IMR-90 (cell line): ENCODE data around the gene TMC1. TPM values are rescaled to one million over a fixed set of nuclear protein-coding genes. Genes with fewer than 3 reads are reported as not detected.

Source experiments
- ATAC-seq: fragments of 200-7000 bp; cut with Tn5 transposase; 2 replicates; pipeline ENCODE4 v1.9.1; 2020; ENCODE audit warnings: low read depth, mild to moderate bottlenecking, moderate library complexity
- BruUV-seq: library from RNA; stranded (reverse); fragments of 400-500 nt; replicated peaks from 2 replicates; lab custom pipeline; 2021; lab: Mats Ljungman, UMichigan
- CTCF ChIA-PET: fragments of 300-600 bp; formaldehyde crosslinking; extraction: SDS; loops from one replicate; lab custom pipeline; 2021; ENCODE audit warnings: antibody characterized with exemption; lab: Yijun Ruan, JAX
- POLR2A ChIA-PET: fragments of 300-600 bp; sonication (Branson Sonifier 250); formaldehyde crosslinking; loops from one replicate; lab custom pipeline; 2022; ENCODE audit warnings: antibody characterized with exemption; ENCODE audit not compliant: unreplicated experiment; lab: Charles Lee
- DNase-seq: peaks from one replicate; pipeline ENCODE4 v3.0.0; 2013
- H2AFZ ChIP-seq: replicated peaks from 2 replicates; pipeline ENCODE3; 2013; ENCODE audit warnings: low read length, mild to moderate bottlenecking; ENCODE audit not compliant: poor library complexity
- H2AK5ac ChIP-seq: 2 replicates; pipeline ENCODE4 v1.6.1; 2013; ENCODE audit warnings: low read depth, low read length, inconsistent platforms
- H2AK9ac ChIP-seq: replicated peaks from 2 replicates; pipeline ENCODE3; 2013; ENCODE audit warnings: mild to moderate bottlenecking, low read depth, low read length, moderate library complexity; ENCODE audit not compliant: poor library complexity
- H2BK120ac ChIP-seq: 2 replicates; pipeline ENCODE4 v1.6.1; 2013; ENCODE audit warnings: low read depth, low read length, inconsistent platforms
- H2BK15ac ChIP-seq: 3 replicates; pipeline ENCODE4 v1.6.1; 2013; ENCODE audit warnings: low read depth, low read length, inconsistent platforms
- H2BK20ac ChIP-seq: 2 replicates; pipeline ENCODE4 v1.6.1; 2013; ENCODE audit warnings: low read depth, mild to moderate bottlenecking, inconsistent platforms, low read length, moderate library complexity
- H2BK5ac ChIP-seq: 2 replicates; pipeline ENCODE4 v1.6.1; 2013; ENCODE audit warnings: mild to moderate bottlenecking, low read depth, low read length, inconsistent platforms; ENCODE audit not compliant: poor library complexity, severe bottlenecking
- H3K14ac ChIP-seq: replicated peaks from 2 replicates; pipeline ENCODE4 v1.6.1; 2013; ENCODE audit warnings: low read depth, low read length, inconsistent platforms
- H3K18ac ChIP-seq: 2 replicates; pipeline ENCODE4 v1.6.1; 2013; ENCODE audit warnings: low read depth, low read length, control low read depth
- H3K23ac ChIP-seq: 2 replicates; pipeline ENCODE4 v1.6.1; 2013; ENCODE audit warnings: low read depth, low read length, inconsistent platforms
- H3K27ac ChIP-seq: 2 replicates; pipeline ENCODE4 v1.5.1; 2013; ENCODE audit warnings: mild to moderate bottlenecking, control low read depth, low read length; ENCODE audit not compliant: insufficient read depth
- H3K27me3 ChIP-seq: 2 replicates; pipeline ENCODE4 v1.6.1; 2013; ENCODE audit warnings: low read length; ENCODE audit not compliant: control insufficient read depth, insufficient read depth
- H3K36me3 ChIP-seq: 2 replicates; pipeline ENCODE4 v1.6.1; 2013; ENCODE audit warnings: low read length, mixed read lengths; ENCODE audit not compliant: control insufficient read depth, insufficient read depth
- H3K4ac ChIP-seq: 2 replicates; pipeline ENCODE4 v1.6.1; 2013; ENCODE audit warnings: low read depth, low read length, inconsistent platforms
- H3K4me1 ChIP-seq: 2 replicates; pipeline ENCODE4 v1.6.1; 2013; ENCODE audit warnings: low read length, mixed read lengths; ENCODE audit not compliant: control insufficient read depth, insufficient read depth
- H3K4me2 ChIP-seq: 2 replicates; pipeline ENCODE4 v1.6.1; 2013; ENCODE audit warnings: low read depth, mild to moderate bottlenecking, control low read depth, low read length, moderate library complexity
- H3K4me3 ChIP-seq: 2 replicates; pipeline ENCODE4 v1.5.1; 2013; ENCODE audit warnings: low read depth, mild to moderate bottlenecking, control low read depth, low read length, moderate library complexity; ENCODE audit not compliant: insufficient read depth
- H3K56ac ChIP-seq: 2 replicates; pipeline ENCODE4 v1.6.1; 2013; ENCODE audit warnings: low read length, inconsistent platforms; ENCODE audit not compliant: insufficient read depth; ENCODE audit errors: extremely low read depth
- H3K79me1 ChIP-seq, 2 experiments: 2 replicates each; pipeline ENCODE4 v1.6.1; 2013; ENCODE audit warnings: low read length in 2 of 2, inconsistent platforms in 1 of 2, low read depth in 1 of 2
- H3K9ac ChIP-seq: 2 replicates; pipeline ENCODE4 v1.6.1; 2013; ENCODE audit warnings: low read depth, low read length, control low read depth
- H3K9me1 ChIP-seq: 2 replicates; pipeline ENCODE4 v1.6.1; 2013; ENCODE audit warnings: low read length, inconsistent platforms; ENCODE audit not compliant: insufficient read depth
- H3K9me3 ChIP-seq: 2 replicates; pipeline ENCODE4 v1.6.1; 2013; ENCODE audit warnings: low read length; ENCODE audit not compliant: control insufficient read depth, insufficient read depth
- H4K20me1 ChIP-seq: 2 replicates; pipeline ENCODE4 v1.6.1; 2013; ENCODE audit warnings: low read length, inconsistent platforms; ENCODE audit not compliant: insufficient read depth
- H4K5ac ChIP-seq: 2 replicates; pipeline ENCODE4 v1.6.1; 2013; ENCODE audit warnings: mild to moderate bottlenecking, low read depth, low read length, control low read depth
- H4K8ac ChIP-seq, 2 experiments: 2 replicates each; pipeline ENCODE4 v1.6.1; 2013; ENCODE audit warnings: low read depth in 2 of 2, low read length in 2 of 2, control low read depth in 1 of 2, inconsistent platforms in 1 of 2
- H4K91ac ChIP-seq: 2 replicates; pipeline ENCODE4 v1.6.1; 2013; ENCODE audit warnings: low read depth, low read length, inconsistent platforms; ENCODE audit not compliant: insufficient read depth
- BHLHE40 ChIP-seq: fragments of 150-350 bp; IDR thresholded peaks from 2 replicates; pipeline ENCODE4 v1.6.1; 2016; ENCODE audit warnings: mild to moderate bottlenecking, low read depth, low read length
- CEBPB ChIP-seq: IDR thresholded peaks from 2 replicates; pipeline ENCODE4 v1.6.1; 2012; ENCODE audit warnings: low read depth, low read length, improper control_type of control experiment
- CHD1 ChIP-seq: IDR thresholded peaks from 2 replicates; pipeline ENCODE4 v1.6.1; 2012; ENCODE audit warnings: low read depth, low read length, improper control_type of control experiment
- CTCF ChIP-seq: conservative IDR thresholded peaks from 2 replicates; pipeline ENCODE4 v1.5.1; 2012; ENCODE audit warnings: mild to moderate bottlenecking, low read depth, low read length, improper control_type of control experiment
- FOS ChIP-seq: fragments of 150-350 bp; IDR thresholded peaks from 2 replicates; pipeline ENCODE4 v1.6.1; 2016; ENCODE audit warnings: low read depth, low read length
- MAFK ChIP-seq: IDR thresholded peaks from 2 replicates; pipeline ENCODE4 v1.6.1; 2012; ENCODE audit warnings: low read depth, low read length, improper control_type of control experiment
- MAZ ChIP-seq: IDR thresholded peaks from 2 replicates; pipeline ENCODE4 v1.6.1; 2012; ENCODE audit warnings: low read depth, mild to moderate bottlenecking, low read length, improper control_type of control experiment, moderate library complexity, borderline replicate concordance
- MXI1 ChIP-seq: IDR thresholded peaks from 2 replicates; pipeline ENCODE4 v1.6.1; 2012; ENCODE audit warnings: low read depth, mild to moderate bottlenecking, low read length, moderate library complexity, borderline replicate concordance
- NFE2L2 ChIP-seq: fragments of 150-350 bp; IDR thresholded peaks from 2 replicates; pipeline ENCODE4 v1.6.1; 2016; ENCODE audit warnings: low read depth, mild to moderate bottlenecking, low read length
- POLR2A ChIP-seq: IDR thresholded peaks from 2 replicates; pipeline ENCODE4 v1.6.1; 2012; ENCODE audit warnings: mild to moderate bottlenecking, low read depth, low read length
- RCOR1 ChIP-seq: IDR thresholded peaks from 2 replicates; pipeline ENCODE4 v1.6.1; 2012; ENCODE audit warnings: mild to moderate bottlenecking, low read length, improper control_type of control experiment; ENCODE audit not compliant: insufficient replicate concordance
- RFX5 ChIP-seq: IDR thresholded peaks from 2 replicates; pipeline ENCODE4 v1.8.0; 2012; ENCODE audit warnings: low read depth, mild to moderate bottlenecking, low read length, moderate library complexity
- SMC3 ChIP-seq: fragments of 150-350 bp; IDR thresholded peaks from 2 replicates; pipeline ENCODE4 v1.6.1; 2016; ENCODE audit warnings: low read depth, mild to moderate bottlenecking, antibody characterized with exemption, low read length, moderate library complexity
- USF2 ChIP-seq: fragments of 150-350 bp; IDR thresholded peaks from 2 replicates; pipeline ENCODE4 v1.6.1; 2017; ENCODE audit warnings: mild to moderate bottlenecking, antibody characterized with exemption, low read length, low read depth
- whole genome bisulfite sequencing, 2 experiments: methylation state at CpG; one replicate each; pipeline versions ENCODE4 v1.1.5 to v1.1.7; 2013; ENCODE audit warnings: missing lambda C conversion rate in 2 of 2; ENCODE audit not compliant: insufficient read length in 1 of 2; ENCODE audit errors: extremely low coverage in 2 of 2; 5-methylcytosine and 5-hydroxymethylcytosine counted together
- dilution Hi-C: fragments of 300-500 bp; cut with HindIII; formaldehyde crosslinking; loops from one replicate; pipeline ENCODE4 v1.14.3; 2018; ENCODE audit warnings: low sequenced_read_pairs; ENCODE audit not compliant: unreplicated experiment
- in situ Hi-C: fragments of 300-500 bp; cut with MboI; formaldehyde crosslinking; loops from 3 replicates; pipeline ENCODE4 v1.14.3; 2019; ENCODE audit warnings: low sequenced_read_pairs, inconsistent platforms, mixed read lengths
- intact Hi-C: fragments of 100-400 bp; cut with micrococcal nuclease; formaldehyde crosslinking; loops from 2 replicates; pipeline ENCODE4 v1.10.0; 2022
- polyA plus RNA-seq, 3 experiments: library from polyadenylated mRNA; depleted of rRNA; stranded (reverse); fragments of >200 nt; gene quantifications; 2 replicates each; pipeline ENCODE4 v1.2.3, GENCODE V29; 2012; ENCODE audit warnings: low replicate concordance in 1 of 3
- total RNA-seq: library from RNA; depleted of rRNA; stranded (reverse); fragments of >200 nt; gene quantifications from 2 replicates; pipeline ENCODE4 v1.2.3, GENCODE V29; 2012
- TF ChIP-seq, protein P1 (sequence below): fragments of 150-350 bp; IDR thresholded peaks from 2 replicates; pipeline ENCODE4 v1.6.1; 2016; ENCODE audit warnings: low read depth, mild to moderate bottlenecking, low read length, moderate library complexity, borderline replicate concordance

The TMC1 gene
- total and polyA plus RNA-seq, 2 of the 4 experiments (the other 2 are of a cell fraction): not detected

- peaks cover 3% of the 10 kb centered on the region; the same call in 1 of the 2 replicates for H3K27me3 ChIP-seq
- no peak overlapping the region for H2AFZ ChIP-seq
- H4K8ac ChIP-seq: no peak overlapping the region
- no peak overlapping the region for H4K91ac ChIP-seq
- no peak for DNase-seq
- H3K9me1 ChIP-seq: no peaks in the 10 kb centered on the region
- no peak overlapping the region for H4K5ac ChIP-seq
- H2BK20ac ChIP-seq: no peak overlapping the region
- ATAC-seq: no peak
- no peak overlapping the region for H3K27ac ChIP-seq
- H3K4me1 ChIP-seq: no peaks in the 10 kb centered on the region
- TF ChIP-seq CTCF: no peak
- no peak for TF ChIP-seq FOS
- TF ChIP-seq USF2: no peak
- TF ChIP-seq RFX5: no peak
- TF ChIP-seq, protein P1, sequence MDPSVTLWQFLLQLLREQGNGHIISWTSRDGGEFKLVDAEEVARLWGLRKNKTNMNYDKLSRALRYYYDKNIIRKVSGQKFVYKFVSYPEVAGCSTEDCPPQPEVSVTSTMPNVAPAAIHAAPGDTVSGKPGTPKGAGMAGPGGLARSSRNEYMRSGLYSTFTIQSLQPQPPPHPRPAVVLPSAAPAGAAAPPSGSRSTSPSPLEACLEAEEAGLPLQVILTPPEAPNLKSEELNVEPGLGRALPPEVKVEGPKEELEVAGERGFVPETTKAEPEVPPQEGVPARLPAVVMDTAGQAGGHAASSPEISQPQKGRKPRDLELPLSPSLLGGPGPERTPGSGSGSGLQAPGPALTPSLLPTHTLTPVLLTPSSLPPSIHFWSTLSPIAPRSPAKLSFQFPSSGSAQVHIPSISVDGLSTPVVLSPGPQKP: no peak
- no peak for TF ChIP-seq POLR2A
- TF ChIP-seq BHLHE40: no peak
- no peak for TF ChIP-seq RCOR1
- TF ChIP-seq CEBPB: no peak
- no peak for TF ChIP-seq MAZ
- no peak for TF ChIP-seq SMC3
- TF ChIP-seq MAFK: no peak
- TF ChIP-seq NFE2L2: no peak
- TF ChIP-seq CHD1: no peak
- no peak for TF ChIP-seq MXI1
- no peaks in the 10 kb centered on the region for H3K36me3 ChIP-seq
- no peak overlapping the region for H2AK9ac ChIP-seq
- 57% methylated on average over 1 of the region's 7 CpGs; no CpG with 5 or more reads in 1 of the 2 experiments for WGBS, 2 experiments
- no peaks in the 10 kb centered on the region for H3K9me3 ChIP-seq
- H4K20me1 ChIP-seq: no peaks in the 10 kb centered on the region
- no peak overlapping the region for H2BK15ac ChIP-seq
- no peak overlapping the region for H3K4me3 ChIP-seq
- no peak overlapping the region for H3K23ac ChIP-seq
- no peak overlapping the region for H3K9ac ChIP-seq
- no peak overlapping the region for H3K4ac ChIP-seq
- H3K56ac ChIP-seq: no peak overlapping the region
- intact Hi-C loops: no loop called here
- H2AK5ac ChIP-seq: no peak overlapping the region
- no peak overlapping the region for H2BK5ac ChIP-seq
- H3K79me1 ChIP-seq: no peaks in the 10 kb centered on the region
- POLR2A ChIA-PET: no interaction called here
- H3K4me2 ChIP-seq: no peak overlapping the region
- dilution Hi-C loops: no loop called here
- no peak overlapping the region for H3K14ac ChIP-seq
- no peak overlapping the region for H3K18ac ChIP-seq
- no peak overlapping the region for H2BK120ac ChIP-seq
- CTCF ChIA-PET: no interaction called here
- BruUV-seq: no TSS peak
- in situ Hi-C loops: no loop called here
Measured at GRCh38 chr9:72817413-72817812, 296.0 kb downstream of the TMC1 start.
